ENCODE data around the gene IFNGR1.
"Not testable (repeated sequence)": the region's sequence is repeated elsewhere in the genome, so short reads cannot be mapped to it uniquely, and the experiment has no call there.

IFNGR1 gene

DNA sequence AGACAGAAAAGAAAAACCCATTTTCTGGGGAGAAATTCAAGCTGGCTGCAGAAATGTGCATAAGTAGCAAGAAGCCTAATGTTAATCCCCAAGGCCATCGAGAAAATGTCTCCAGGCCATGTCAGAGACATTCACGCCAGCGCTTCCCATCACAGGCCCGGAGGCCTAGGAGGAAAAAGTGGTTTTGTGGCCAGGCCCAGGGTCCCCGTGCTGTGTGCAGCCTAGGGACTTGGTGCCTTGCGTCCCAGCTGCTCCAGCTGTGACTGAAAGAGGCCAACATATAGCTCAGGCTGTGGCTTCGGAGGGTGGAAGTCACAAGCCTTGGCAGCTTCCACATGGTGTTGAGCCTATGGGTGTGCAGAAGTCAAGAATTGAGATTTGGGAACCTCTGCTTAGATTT lies 10.9 kb downstream of the IFNGR1 start:
- no peak for DNase-seq

DNA sequence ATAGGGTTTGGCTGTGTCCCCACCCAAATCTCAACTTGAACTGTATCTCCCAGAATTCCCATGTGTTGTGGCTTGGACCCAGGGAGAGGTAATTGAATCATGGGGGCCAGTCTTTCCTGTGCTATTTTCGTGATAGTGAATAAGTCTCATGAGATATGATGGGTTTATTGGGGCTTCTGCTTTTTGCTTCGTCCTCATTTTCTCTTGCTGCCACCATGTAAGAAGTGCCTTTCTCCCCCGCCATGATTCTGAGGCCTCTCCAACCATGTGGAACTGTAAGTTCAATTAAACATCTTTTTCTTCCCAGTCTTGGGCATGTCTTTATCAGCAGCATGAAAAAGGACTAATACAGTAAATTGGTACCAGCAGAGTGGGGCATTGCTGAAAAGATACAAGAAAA lies 11.7 kb downstream of the IFNGR1 start:
- not testable (repeated sequence) for DNase-seq

DNA sequence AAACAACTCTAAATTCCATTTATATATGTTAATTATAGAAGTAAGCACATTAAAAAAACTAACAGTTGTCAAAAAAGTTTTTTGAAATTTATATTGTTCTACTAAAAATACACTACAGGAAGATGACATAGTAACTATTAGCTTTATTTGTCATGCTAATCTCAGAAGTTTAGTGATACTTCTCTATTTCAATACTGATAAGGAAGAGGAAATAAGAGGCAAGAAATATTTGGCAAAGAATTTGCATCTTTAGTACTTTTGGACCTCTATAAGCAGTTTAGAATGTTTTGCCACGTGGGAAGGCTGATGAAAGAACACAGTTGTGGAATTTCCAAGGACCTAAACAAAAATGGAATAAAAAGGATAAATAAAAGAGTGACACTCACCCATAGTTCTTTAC lies 12.6 kb downstream of the IFNGR1 start:
- DNase-seq, result no peak

DNA sequence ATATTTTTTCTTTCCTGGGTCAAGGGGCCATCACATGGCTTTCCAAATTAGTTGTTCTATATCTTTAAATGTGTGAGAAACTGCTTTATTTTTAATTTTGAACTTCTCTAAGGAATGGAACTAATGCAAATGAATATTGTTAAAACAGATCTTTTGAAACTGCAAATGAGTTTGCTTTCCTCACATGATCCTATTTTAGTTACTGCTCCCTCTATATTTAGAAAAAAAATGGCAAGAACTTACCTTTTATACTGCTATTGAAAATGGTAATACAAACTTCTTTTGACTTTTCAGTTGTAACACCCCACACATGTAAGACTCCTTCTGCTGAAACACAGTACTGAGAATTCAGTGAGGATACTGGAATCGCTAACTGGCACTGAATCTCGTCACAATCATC lies 15.9 kb downstream of the IFNGR1 start:
- no peak for DNase-seq

DNA sequence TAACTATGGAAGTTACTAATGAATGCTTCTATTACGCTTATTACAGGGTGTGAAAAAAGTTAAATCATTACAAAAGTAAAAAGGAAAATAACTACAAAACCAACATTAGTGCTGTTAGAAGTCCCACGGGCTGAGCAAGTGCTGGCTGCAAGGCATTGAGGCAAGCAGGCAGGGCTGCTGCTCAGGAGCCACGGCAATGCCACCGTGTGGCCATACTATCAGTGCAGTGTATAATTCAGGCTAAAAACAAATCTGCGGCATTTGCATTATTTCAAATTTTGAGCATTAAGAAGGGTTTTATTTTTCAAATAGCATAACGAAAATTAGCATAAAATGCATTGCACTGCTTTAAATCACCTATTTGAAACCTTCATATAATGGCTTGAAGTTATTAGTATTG lies 17.1 kb downstream of the IFNGR1 start:
- DNase-seq, result no peak

DNA sequence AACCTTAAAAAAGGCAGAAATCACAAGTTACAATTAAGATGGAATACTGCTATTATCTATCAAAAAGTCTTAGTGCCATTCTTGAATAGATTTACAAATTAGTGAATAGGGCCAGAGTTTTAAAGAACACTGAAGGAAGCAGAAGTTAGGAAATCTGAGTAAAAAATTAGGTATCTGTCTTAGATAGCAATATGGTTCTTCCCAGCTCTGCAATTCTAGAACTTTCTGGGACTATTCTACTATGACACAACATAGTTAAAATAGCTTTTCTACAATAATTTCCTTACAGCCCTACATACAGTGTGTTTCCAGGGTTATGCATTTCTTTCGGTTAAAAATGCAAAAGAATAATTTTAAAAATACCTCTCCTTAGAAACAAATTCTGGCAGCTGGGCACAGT lies 18.2 kb downstream of the IFNGR1 start:
- no peak for DNase-seq

DNA sequence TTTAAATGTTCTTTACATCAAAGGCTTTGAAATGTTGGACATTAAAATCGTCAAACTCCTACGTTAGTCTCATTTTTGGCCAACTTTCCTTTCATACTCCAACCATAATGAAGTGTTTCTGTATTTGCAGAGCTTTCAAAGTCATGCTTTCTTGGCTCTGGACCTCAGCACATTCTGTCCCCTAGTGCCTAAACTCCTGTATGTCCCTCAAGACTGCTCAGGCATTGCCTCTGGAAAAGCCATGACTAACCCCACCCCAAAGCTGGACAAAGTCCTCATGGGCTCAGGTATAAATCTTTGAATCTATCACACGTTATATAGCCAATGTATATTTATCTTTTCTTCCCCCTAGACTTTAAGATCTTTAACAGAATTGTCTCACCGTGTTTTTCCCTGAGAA lies 18.9 kb downstream of the IFNGR1 start:
- no peak for DNase-seq

DNA sequence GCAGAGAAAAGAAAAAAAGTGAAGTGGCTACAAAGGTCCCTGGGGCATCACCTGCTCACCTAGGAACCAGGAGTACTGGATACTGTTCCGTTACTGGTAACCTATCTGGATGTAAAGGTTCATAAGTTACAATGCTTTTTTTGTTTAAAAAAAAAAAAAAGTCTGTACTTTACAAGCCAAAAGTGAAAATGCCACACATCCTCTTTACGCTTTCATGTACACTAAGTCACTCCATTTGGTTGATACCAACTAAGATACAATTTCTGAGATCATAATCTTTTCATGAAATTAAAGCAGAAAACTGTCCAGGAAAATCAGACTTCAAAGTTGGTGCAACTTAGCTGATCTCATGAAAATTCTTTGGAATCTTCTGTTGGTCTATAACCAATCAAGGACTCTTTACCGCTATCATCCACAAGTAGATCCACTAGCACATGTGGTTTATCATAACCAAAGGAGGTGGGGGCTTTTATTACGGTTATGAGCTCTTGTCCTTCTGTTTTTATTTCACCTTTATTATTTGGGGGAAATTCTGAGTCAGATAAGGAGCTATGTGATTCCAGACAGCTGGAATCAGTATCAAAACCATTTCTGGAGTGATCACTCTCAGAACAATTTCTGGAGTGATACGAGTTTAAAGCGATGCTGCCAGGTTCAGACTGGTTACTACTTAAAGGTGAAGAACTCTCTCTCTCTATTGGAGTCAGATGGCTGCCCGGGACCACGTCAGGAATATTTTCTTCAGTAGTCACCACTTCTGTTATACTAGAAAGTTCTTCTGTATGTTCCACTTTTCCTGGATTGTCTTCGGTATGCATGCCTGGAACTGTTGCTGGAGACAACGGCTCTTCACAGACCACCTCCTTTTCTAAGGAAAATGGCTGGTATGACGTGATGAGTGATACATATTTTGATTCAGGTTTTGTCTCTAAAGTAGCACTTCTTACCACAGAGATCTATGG lies 21.2 kb downstream of the IFNGR1 start:
- no peak for DNase-seq

DNA sequence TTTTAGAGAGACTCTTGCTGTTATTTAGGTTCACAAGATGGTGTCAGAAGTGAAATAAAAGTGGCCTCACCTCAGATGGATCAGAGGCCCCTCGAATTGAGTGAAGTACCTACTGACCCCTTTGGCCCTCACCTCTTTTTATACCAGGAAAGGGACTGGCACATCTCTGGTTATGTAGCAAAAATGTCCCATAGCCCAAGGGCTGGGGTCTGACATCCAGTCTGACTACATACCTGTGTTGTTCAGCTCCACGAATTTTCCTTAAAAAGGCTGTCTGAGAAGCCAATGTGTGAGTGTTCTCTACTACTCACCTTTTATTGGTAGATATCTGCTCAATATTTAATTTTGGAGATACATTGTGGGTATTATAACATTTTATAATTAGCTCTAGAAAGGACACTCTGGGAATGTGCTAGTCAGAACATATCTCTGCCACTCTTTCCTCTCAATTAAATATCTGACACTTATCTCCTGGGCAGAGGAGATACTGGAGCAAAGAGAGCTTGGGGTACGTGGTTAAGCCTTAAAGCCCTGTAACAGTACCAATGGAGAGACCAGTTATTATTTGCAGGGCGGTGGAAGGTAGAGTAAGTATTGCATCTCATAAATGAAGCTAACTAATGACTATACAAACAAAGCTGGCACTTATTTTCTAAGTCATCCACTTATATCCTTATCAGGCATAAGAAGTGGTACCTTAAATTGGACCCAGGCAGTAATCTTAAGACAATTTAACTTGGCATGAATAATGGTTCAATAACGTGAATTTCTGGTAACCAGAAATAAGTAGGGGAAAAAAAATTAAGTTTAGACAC lies 25.7 kb downstream of the IFNGR1 start:
- no peak for DNase-seq

DNA sequence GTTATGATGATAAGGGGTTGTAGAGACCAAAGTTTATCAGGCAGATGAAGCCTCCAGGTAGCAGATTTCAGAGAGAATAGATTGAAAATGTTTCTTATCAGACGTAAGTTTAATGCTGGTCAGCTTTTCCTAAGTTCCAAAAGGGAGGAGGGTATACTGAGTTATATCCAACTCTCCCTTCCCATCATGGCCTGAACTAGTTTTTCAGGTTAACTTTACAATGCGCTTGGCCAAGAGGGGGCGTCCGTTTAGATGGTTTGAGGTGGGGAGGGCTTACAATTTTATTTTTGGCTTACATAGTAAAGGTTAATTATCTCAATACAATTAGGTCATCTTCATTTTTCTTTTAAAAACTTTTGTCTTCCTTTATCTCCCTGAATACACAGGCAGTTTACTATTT lies 26.4 kb downstream of the IFNGR1 start:
- DNase-seq, result no peak

DNA sequence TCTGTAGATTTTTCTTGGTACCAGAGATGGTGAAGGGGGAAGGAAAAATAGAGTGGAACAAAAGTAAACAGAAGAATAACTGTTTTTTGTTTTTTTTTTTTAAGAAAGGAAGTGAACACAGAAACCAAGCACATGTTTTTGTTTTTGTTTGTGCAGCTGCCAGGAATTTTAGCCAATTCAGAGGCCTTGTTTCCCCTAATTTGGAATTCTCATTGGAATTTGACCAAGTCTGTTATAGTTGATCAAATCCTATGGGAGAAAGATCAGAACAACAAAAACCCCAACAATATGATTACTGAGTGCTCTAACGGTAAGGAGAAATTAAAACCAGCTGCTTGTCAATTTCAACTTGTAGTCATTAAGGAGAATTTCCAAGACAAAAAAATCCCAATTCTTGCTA lies 27.5 kb downstream of the IFNGR1 start:
- DNase-seq, result no peak

DNA sequence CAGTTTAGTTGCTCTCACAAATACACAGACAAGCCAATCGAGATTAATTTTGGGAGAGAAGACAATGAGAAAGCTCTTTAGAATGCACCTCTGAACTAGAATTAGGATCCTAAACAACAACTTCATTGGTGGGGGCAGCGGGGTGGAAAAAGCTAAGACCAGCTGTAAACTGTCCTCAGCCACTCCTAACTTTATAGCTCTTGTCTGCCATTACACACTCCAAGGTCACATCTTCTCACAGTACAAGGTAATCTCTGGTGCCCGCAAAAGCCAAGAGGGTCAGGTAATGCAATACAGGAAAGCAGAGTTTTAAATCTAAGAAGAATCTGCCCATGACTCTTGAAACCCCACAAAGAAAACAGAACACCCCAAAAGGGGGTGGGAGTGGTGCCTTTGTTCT lies 27.9 kb downstream of the IFNGR1 start:
- DNase-seq, result no peak

DNA sequence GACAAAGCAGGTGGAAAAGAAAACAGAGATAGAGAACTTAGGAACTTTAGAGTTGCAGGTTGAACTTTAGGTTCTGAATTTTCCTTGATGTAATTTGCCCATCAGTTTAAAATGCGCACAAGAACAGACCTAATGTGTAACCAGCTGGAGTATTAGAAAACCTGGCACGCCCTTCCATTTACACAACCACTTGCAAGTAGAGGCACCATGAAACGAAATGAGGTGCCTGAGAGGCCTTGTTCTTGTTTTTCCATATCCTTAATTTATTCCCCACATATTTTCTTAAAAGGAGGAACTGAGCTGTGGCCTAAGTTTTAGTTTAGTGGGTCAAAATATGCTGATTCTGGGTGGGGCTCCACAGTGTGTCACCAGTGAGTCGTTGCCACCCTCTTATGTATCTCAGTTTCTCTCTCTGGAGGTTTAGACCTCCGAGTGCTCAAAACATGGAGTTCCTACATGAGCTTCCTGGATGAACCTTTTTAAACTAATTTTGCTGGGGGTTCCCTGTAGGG lies 28.5 kb downstream of the IFNGR1 start:
- no peak for DNase-seq

DNA sequence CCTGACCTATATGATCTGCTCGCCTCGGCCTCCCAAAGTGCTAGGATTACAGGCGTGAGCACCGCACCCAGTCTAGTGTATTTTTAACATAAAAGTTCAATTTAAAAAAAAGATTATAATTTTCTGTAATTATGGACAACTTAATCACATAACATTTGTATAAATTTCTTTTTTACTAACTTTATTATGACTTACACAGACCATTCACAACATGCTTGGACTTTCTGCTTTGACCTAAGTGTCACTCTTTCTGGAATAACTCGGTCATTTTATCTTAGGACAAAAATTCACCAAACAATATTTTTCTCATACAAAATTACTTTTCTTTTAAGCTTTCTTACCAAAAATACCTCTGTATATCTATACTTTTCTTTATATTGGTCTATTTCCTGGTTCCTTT lies 30.3 kb downstream of the IFNGR1 start:
- no peak for DNase-seq

DNA sequence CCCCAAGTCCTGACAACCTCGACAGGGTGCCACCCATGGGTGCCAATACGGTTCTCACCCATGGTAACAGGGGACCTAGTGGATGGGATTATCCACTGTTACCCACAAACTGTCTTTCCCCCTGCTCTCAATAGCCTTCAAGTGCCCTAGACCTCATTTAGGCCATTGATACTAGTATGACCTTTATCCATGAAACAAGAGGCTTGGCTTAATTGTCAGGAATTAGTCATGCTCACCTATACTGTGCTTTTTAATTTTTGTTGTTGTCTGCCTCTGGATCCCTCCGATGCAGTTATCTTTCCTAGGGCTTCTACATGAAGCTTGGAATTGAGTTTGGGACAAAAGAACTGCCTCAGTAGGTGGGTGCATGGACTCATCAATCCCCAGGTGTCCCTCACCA lies 33.9 kb downstream of the IFNGR1 start:
- DNase-seq, result no peak

DNA sequence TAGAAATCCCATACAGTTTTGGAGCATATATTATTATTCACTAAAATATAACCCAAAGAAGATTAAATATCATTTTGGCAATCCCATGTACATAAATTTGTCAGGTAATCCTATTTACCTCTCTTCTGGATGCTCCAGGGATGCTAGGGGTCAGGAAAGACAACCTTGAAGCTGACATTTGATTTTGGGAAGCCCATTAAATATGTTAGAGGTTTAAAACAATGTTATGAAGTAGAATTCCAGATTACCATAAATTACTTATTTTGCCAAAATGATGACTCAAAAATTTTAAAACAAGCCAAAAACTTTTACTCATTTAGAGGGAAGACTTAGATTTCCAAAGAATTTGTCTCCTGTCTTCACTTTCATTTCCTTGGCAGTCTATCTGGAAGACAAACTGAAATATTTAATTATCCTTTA lies 36.5 kb downstream of the IFNGR1 start:
- DNase-seq, result no peak

DNA sequence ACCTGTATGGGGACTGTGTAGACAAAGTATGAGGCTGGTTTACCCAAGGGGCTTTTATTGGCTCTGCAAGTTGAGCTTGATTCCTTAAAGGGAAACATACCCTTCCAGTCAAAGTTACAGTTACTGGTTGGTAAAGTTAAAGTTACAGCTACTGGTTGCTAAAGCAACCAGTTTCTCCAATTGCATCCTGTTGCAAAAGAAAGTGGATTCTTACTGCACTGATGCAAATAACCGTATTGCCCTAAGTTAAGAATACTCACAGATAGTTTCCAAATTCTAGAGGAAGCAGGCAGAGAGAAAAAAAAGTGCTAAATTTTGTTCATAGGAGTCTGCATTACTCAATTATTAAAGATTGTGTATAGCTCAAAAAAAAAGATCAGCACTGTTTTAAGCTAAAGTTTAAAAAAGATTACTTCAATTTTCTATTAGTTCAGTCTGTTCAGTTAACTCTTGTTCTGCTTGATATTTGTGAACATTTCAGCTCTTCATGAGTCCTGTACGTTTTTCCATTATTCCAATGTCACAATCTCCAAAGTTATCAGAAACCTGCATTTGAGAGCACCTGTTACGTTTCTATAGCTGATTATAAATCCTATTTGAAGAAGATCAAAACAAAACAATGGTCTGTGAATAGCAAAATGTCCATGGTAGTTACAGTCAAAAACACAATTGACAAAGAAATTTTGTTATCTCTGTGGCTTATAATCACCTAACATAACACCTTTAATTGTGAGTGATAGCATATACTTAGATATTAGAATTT lies 37.1 kb downstream of the IFNGR1 start:
- DNase-seq, result no peak

DNA sequence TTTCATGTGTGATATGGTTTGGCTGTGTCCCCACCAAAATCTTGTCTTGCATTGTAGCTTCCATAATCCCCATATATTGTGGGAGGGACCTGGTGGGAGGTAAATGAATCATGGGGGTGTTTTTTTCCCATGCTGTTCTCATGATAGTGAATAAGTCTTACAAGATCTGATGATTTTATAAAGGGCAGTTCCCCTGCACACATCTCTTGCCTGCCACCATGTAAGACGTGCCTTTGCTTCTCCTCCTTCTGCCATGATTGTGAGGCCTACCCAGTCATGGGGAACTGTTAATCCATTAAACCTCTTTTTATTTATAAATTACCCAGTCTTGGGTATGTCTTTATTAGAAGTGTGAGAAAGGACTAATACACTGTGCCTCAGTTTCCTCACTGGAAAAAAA lies 41.6 kb downstream of the IFNGR1 start:
- DNase-seq, result no peak

DNA sequence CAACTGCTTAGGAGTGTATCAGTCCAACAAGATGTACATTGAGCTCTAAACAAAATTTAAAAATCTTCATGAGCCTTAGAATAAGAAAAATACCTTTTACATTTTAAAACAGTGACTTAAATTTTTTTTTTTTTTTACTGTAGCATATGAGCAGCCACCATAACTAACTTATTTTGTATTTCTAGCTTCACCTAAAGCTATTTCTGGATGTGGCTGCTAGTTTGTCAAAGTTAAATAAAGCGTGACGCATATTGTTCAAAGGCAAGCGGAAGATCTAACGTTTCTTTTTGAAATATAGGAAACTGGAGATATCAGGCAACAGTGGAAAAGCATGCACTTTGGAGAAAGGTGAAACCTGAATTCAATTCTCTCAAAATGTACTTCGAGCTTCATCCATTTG lies 42.5 kb downstream of the IFNGR1 start:
- no peak for DNase-seq

DNA sequence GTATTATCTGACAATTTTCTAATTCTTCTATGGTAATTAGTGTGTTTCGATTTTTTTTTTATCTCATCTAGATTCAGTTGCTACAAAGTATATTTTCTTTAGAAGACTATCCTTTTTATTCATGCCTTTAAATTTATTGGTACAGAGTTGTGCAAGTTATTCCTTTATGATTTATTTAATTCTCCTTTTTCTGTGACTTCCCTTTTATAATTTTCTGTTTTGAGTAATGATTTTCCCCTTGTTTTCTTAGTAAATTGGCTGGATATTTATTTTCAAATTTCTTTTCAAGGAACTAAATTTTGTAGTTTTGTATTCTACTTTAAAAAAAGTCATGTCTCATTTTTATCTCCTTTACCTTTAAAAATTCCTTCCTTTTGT lies 43.3 kb downstream of the IFNGR1 start:
- no peak for DNase-seq

DNA sequence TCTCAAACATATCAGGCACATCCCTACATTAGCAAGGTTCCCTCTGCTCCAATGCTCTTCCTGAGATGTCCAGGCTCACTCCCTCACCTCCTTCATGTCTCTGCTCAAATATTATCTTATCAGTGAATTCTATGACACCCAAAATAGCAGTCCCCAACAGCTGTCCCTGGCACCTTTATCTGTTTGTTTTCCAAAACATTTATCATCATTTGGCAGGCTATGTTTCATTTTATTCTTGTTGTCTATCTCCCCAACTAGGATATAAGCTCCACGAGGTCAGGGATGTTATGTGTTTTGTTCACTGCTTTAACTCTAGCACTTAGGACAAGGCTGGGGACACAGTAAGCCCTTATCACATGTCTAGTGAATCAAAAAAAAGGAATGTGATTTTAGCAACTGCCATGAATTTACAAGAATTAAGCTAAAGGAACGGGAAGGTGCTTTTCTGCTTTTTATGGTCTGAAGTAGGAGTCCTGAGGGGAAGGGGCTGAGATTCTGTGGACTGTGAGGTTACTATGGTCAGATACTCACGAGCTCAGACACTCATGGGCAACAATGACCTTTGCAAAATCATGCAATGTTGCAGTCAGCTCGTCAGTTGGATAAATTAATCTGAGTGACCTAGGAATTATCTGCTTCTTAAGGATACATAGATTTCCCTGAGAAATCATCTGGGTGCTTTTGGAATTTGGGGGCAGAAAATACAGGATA lies 43.9 kb downstream of the IFNGR1 start:
- no peak for DNase-seq

DNA sequence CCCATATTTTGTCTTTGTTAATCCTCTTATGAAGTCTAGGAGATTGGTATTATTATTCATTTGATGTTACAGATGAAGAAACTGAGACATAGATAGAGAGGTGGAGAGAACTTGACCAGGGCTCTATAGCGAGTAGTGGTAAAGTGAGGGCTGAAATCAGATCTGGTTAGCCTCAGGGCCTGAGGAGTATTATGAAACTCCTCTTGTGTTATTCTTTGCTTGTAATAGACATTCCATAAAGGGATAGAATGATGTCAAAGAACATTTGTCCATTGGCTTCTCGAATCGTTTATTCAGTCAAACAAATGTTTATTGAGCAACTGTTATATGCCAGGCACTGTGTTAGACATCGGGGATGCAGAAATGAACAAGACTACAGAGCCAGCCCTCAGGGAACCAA lies 45.7 kb downstream of the IFNGR1 start, which contains the start of gene IL22RA2:
Gene IL22RA2 (minus strand): TSS at position 144 of the 400 bp plus-strand sequence. CDS start 11,895 bp downstream, outside the sequence.
- DNase-seq, result no peak
